Hindlimb muscle (tissue), 1 donor: ENCODE results near the gene PACC1. TPM values are rescaled to one million over a fixed set of nuclear protein-coding genes. Genes with fewer than 3 reads are reported as not detected.
A peak's percentile ranks its signal among the peaks of the same experiment; 100 is the strongest.

ENCODE experiments used
- DNase-seq: peaks from one replicate; pipeline ENCODE4 v3.0.0-alpha.2; 2013
- polyA plus RNA-seq: library from polyadenylated mRNA; unstranded; fragments of 120-200 nt; gene quantifications from one replicate; pipeline ENCODE4 v1.2.1, GENCODE V29; 2013; ENCODE audit not compliant: insufficient read length

Gene PACC1
- polyA plus RNA-seq, 1 donor: 6.5 TPM

DNA sequence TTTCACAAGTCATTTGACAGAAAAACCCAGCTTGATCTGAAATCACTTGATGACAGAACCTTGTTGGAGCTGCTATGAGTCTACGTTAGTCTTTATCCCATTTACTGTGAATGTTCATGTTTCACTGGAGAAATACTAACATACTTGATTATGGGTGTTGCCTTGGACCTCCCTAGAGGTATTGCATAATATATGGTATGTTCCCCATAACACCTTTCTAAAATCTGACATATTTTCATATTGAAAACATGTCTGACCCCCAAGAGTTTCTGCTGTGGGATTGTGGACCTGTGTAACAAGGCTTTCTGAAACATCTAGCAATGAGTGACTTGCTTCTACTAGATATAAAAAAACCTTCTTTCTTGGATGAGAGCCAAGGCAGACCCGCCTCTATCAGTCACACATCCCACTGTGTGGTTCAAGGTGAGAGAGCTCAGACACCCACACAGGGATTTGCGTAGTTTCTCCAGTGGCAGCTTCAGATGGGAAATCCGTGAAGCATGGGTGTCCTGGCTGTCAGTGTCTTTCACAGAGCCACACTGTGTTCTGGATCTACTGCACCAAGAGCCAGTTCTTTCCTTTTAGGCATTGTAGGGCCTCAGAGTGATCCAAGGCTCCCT is 22.6 kb upstream of the PACC1 start:
- DNase-seq: no peak

DNA sequence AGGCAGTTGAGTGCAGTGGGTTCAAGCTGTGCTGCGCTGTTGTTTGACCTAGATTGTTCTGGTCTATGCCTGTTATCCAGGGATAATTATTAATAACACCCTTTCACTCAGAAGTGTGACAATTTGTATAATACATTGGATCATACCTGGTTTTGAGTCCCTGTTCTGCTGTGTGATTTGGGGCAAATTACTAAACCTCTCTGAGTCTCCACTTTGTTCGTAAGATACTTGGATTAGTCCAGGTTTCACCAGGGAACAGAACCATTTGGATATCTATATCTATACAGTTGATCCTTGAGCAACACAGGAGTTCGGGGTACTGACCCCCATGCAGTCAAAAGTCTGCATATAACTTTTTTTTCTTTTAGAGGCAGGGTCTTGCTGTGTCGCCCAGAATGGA is 20.3 kb upstream of the PACC1 start:
- no peak for DNase-seq

DNA sequence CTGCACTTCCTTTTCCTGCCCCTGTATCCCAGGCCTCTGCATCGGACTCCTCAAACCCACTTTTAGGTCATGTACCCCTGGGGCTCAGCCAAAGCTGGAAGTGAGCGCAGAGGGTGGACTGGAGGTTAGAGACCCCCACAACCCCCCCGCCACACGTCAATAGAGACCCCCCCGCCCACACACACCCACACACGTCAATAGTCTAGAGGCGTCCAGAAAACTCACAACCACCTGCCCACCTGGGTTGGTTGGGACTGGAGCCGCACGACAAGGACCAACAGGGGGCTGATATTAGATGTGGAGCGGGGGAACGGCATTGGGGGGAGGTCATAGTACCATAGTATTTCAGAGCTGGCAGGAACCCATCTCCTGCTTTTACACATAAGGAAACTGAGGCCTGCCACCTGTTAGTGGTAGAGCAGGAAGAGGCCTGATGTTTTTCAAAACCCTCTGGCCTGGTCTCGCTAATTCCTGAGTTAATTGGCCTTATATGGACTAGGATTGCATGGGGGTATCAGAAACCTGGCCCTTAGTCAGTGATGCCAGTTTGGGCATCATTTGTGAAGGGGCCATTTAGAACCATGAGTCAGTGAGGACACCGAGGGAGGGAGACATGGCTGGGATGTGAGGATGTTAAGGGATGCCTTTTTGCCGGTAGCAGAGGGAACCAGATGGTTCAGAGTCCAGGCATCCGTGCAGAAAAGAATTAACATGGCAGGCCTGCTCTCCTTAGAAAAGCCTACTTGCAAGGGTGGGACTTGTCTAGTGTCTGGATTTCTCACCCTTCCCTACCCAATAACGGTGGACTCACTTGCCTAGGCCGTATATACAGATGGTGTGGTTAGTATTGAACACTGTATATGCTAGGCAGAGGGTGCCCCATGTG is 19.1 kb upstream of the PACC1 start:
- no peak for DNase-seq

- peak; percentile 91 for DNase-seq
Observed at GRCh38 chr1:212432661-212433576, 18.2 kb upstream of the PACC1 start, which contains the start of gene NENF. TSS of gene NENF (plus strand) at chr1:212432920. CDS start at chr1:212432944, 24 bp downstream.

GRCh38 chr1:212432272-212432660 is 17.6 kb upstream of the PACC1 start:
- DNase-seq: no peak

GRCh38 chr1:212431644-212432043 is 17.0 kb upstream of the PACC1 start:
- no peak for DNase-seq

DNA sequence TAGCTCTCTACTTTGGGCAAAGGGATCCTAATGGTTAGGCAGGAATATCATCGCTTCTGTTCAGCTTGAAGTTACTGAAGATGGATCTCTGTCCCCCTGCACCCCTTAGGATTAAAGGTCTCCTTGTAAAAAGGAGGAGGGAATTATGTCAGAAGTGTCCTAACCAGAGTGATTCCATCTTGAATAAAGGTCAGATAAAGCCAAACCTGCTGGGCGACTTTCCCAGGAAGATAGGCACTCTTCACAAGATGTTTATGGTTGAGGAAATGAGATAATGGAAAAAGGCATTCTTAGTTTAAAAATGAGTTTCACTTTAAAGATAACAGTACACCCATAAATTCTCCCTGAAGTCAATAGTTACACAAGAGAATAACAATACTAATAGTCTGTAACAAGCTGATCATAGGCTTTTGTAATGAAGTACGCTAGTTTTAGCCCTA is 16.3 kb upstream of the PACC1 start:
- DNase-seq: no peak

GRCh38 chr1:212430416-212430815 is 15.7 kb upstream of the PACC1 start:
- no peak for DNase-seq

GRCh38 chr1:212428496-212428895 is 13.8 kb upstream of the PACC1 start:
- no peak for DNase-seq

GRCh38 chr1:212423879-212424278 is 9.2 kb upstream of the PACC1 start:
- no peak for DNase-seq

- no peak for DNase-seq
Observed at GRCh38 chr1:212421165-212421564, 6.5 kb upstream of the PACC1 start.

GRCh38 chr1:212415107-212415841 is 588 bp upstream of the PACC1 start:
- no peak for DNase-seq

DNA sequence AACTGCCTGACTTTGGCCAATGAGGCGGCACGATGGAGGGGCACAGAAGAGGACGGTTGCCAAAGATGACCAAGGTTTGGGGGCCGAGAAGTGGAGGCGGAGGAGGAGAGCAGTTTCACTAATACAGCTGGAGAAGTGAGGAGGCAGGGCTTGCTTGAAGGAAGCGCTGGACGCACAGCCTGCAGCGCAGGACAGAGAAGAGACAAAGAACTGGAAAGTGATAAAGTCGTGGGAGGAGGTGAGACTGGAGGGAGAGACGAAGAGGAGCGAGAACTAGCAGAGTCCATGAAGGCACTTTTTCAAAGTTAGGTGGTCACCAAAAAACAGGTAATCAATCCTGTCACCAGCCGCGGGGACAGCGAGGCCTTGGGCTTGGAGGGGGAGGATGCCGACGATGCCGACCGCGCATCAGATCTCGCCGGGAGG is 771 bp downstream of the PACC1 start:
- peak; percentile 40 for DNase-seq

GRCh38 chr1:212412374-212412773 is 2.3 kb downstream of the PACC1 start:
- no peak for DNase-seq

GRCh38 chr1:212410231-212410820 is 4.4 kb downstream of the PACC1 start:
- no peak for DNase-seq

DNA sequence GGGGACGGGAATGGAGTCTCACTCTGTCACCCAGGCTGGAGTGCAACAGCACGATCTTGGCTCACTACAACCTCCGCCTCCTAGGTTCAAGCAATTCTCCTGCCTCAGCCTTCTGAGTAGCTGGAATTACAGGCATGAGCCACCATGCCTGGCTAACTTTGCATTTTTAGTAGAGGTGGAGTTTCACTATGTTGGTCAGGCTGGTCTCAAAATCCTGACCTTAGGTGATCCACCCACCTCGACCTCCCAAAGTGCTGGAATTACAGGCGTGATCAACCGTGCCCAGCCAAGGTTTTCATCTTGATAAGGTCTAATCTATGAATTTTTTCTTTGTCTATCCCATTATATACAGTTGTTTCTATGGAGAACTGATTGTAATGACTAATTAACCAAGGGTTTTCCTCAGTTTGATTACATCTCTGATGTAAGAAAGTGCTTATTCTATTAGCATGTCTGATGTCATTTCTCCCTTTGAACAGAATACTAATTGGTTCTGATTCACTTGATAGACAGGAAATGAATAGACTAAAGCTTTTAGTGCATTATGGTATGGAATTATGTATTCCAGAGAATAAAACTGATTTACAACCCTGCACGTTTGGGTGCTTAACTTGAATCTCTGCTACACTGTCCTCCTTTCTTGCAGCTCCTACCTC is 11.9 kb downstream of the PACC1 start:
- no peak for DNase-seq

GRCh38 chr1:212401838-212402582 is 12.7 kb downstream of the PACC1 start:
- DNase-seq: no peak

GRCh38 chr1:212401042-212401441 is 13.6 kb downstream of the PACC1 start:
- no peak for DNase-seq

- DNase-seq: no peak
Observed at GRCh38 chr1:212397171-212397570, 17.5 kb downstream of the PACC1 start.

GRCh38 chr1:212396638-212397037 is 18.0 kb downstream of the PACC1 start:
- no peak for DNase-seq
